RWPE2 (cell line): ENCODE results near the gene CCL25.

Experiments used
- ATAC-seq: fragments of 200-7000 bp; cut with Tn5 transposase; 3 replicates; pipeline ENCODE4 v1.9.1; 2021; ENCODE audit warnings: low read depth
- DNase-seq: peaks from one replicate; pipeline ENCODE4 v3.0.0-alpha.2; 2020; ENCODE audit warnings: low spot score
- H3K27ac ChIP-seq: fragments of 450-650 bp; 2 replicates; pipeline ENCODE4 v1.5.1; 2017; ENCODE audit warnings: mild to moderate bottlenecking; ENCODE audit not compliant: poor library complexity, severe bottlenecking
- H3K27me3 ChIP-seq: fragments of 250-450 bp; sonication (Bioruptor Pico); 2 replicates; pipeline ENCODE4 v1.5.1; 2021; ENCODE audit warnings: mild to moderate bottlenecking, moderate library complexity; ENCODE audit not compliant: insufficient read depth, poor library complexity, severe bottlenecking
- H3K36me3 ChIP-seq: fragments of 250-450 bp; sonication (Bioruptor Pico); 2 replicates; pipeline ENCODE4 v1.5.1; 2020; ENCODE audit warnings: low read depth, mild to moderate bottlenecking, moderate library complexity
- H3K4me1 ChIP-seq: fragments of 250-450 bp; sonication (Bioruptor Pico); 2 replicates; pipeline ENCODE4 v1.5.1; 2021; ENCODE audit warnings: mild to moderate bottlenecking, moderate library complexity; ENCODE audit not compliant: insufficient read depth, poor library complexity, severe bottlenecking
- H3K4me3 ChIP-seq: fragments of 250-450 bp; sonication (Bioruptor Pico); 2 replicates; pipeline ENCODE4 v1.5.1; 2021; ENCODE audit warnings: mild to moderate bottlenecking, moderate library complexity; ENCODE audit not compliant: severe bottlenecking
- H3K9me3 ChIP-seq: fragments of 250-450 bp; sonication (Bioruptor Pico); 2 replicates; pipeline ENCODE4 v1.5.1; 2021; ENCODE audit warnings: mild to moderate bottlenecking, moderate library complexity; ENCODE audit not compliant: severe bottlenecking
- CTCF ChIP-seq: fragments of 450-650 bp; IDR thresholded peaks from one replicate; pipeline ENCODE4 v1.5.1; 2017; ENCODE audit warnings: mild to moderate bottlenecking, moderate library complexity; ENCODE audit not compliant: poor library complexity, severe bottlenecking

The CCL25 gene

GRCh38 chr19:8042900-8043299 lies 9.7 kb upstream of the CCL25 start:
- TF ChIP-seq CTCF, result no peak
- ATAC-seq (no peak), DNase-seq (no peak)
- H3K27ac ChIP-seq, result no peak overlapping the region
- no peak overlapping the region for H3K4me3 ChIP-seq
- H3K9me3 ChIP-seq, result no peaks in the 10 kb centered on the region
- no peaks in the 10 kb centered on the region for H3K4me1 ChIP-seq
- H3K36me3 ChIP-seq, result no peaks in the 10 kb centered on the region
- no peaks in the 10 kb centered on the region for H3K27me3 ChIP-seq

- TF ChIP-seq CTCF, result no peak
- no peak for DNase-seq
- ATAC-seq, result no peak
- H3K4me3 ChIP-seq, result no peak overlapping the region
- H3K36me3 ChIP-seq, result no peaks in the 10 kb centered on the region
- no peaks in the 10 kb centered on the region for H3K27me3 ChIP-seq
- no peak overlapping the region for H3K27ac ChIP-seq
- no peaks in the 10 kb centered on the region for H3K4me1 ChIP-seq
- no peaks in the 10 kb centered on the region for H3K9me3 ChIP-seq
Observed at GRCh38 chr19:8044018-8044417, 8.5 kb upstream of the CCL25 start.

- H3K4me3 ChIP-seq, result no peak overlapping the region
- TF ChIP-seq CTCF, result no peak
- no peaks in the 10 kb centered on the region for H3K36me3 ChIP-seq
- ATAC-seq, result no peak
- DNase-seq, result no peak
- no peaks in the 10 kb centered on the region for H3K9me3 ChIP-seq
- no peaks in the 10 kb centered on the region for H3K27me3 ChIP-seq
- no peak overlapping the region for H3K27ac ChIP-seq
- no peaks in the 10 kb centered on the region for H3K4me1 ChIP-seq
Observed at GRCh38 chr19:8045872-8046568, 6.5 kb upstream of the CCL25 start.

- Histone ChIP-seq H3K27me3 (no peaks in the 10 kb centered on the region), H3K4me3 (no peak overlapping the region), H3K4me1 (no peaks in the 10 kb centered on the region), H3K36me3 (no peaks in the 10 kb centered on the region), H3K27ac (no peak overlapping the region), H3K9me3 (no peaks in the 10 kb centered on the region)
- DNase-seq (no peak), ATAC-seq (no peak)
- TF ChIP-seq CTCF, result no peak
Observed at GRCh38 chr19:8046569-8047165, 5.9 kb upstream of the CCL25 start.
